GM19025 (cell line): ENCODE measurements around the gene RIPOR1.

Experiments used
- ATAC-seq: cut with Tn5 transposase; IDR thresholded peaks from one replicate; pipeline ENCODE4 v1.9.1; 2021; ENCODE audit warnings: mild to moderate bottlenecking, low read depth, moderate library complexity; ENCODE audit not compliant: unreplicated experiment

Gene RIPOR1

GRCh38 chr16:67594956-67595355 lies 66.3 kb downstream of the RIPOR1 start:
- no peak for ATAC-seq
